T-helper 17 cell (primary cell): ENCODE data around the gene FGF5. TPM values are rescaled to one million over a fixed set of nuclear protein-coding genes. Genes with fewer than 3 reads are reported as not detected.
"Not testable (repeated sequence)": the region's sequence is repeated elsewhere in the genome, so short reads cannot be mapped to it uniquely, and the experiment has no call there.

Experiments used
- ATAC-seq: fragments of 150-1000 bp; cut with Tn5 transposase; 2 replicates; pipeline ENCODE4 v1.10.0; 2021; ENCODE audit warnings: mild to moderate bottlenecking, moderate library complexity
- DNase-seq, 3 donors: peaks; one replicate each; pipeline versions ENCODE4 v3.0.0 to v3.0.0-alpha.2; 2020 to 2021
- H3K9me3 ChIP-seq: one replicate; pipeline ENCODE4 v1.7.0; 2013; ENCODE audit warnings: low read length, mild to moderate bottlenecking; ENCODE audit not compliant: control insufficient read depth, poor library complexity, severe bottlenecking
- H3K27ac Mint-ChIP-seq: one replicate; pipeline ENCODE4 v1.8.0; 2022; ENCODE audit warnings: mild to moderate bottlenecking, moderate library complexity, mixed read lengths
- H3K27me3 Mint-ChIP-seq: one replicate; pipeline ENCODE4 v1.8.0; 2022; ENCODE audit warnings: mixed read lengths
- H3K36me3 Mint-ChIP-seq: one replicate; pipeline ENCODE4 v1.8.0; 2022; ENCODE audit warnings: low read depth, mixed read lengths
- H3K4me1 Mint-ChIP-seq: one replicate; pipeline ENCODE4 v1.8.0; 2022; ENCODE audit warnings: mild to moderate bottlenecking, mixed read lengths
- H3K4me3 Mint-ChIP-seq: one replicate; pipeline ENCODE4 v1.8.0; 2022; ENCODE audit warnings: mild to moderate bottlenecking, moderate library complexity, mixed read lengths
- total RNA-seq, 4 donors: library from RNA in 2 of 4; stranded (reverse) in 2 of 4; gene quantifications; one replicate each; pipeline ENCODE4 v1.2.3 and lab custom pipeline; 2022 to 2026

FGF5 gene
- total RNA-seq, 2 donors from 2014 or later, result 0.05 to 0.08 TPM

GRCh38 chr4:80279751-80280150 lies 13.3 kb downstream of the FGF5 start:
- no peak for ATAC-seq
- peaks cover 33% of the 10 kb centered on the region for H3K27me3 Mint-ChIP-seq
- no peak overlapping the region for H3K27ac Mint-ChIP-seq
- DNase-seq, result no peak
- H3K36me3 Mint-ChIP-seq, result no peaks in the 10 kb centered on the region
- H3K4me1 Mint-ChIP-seq, result no peaks in the 10 kb centered on the region
- no peak overlapping the region for H3K4me3 Mint-ChIP-seq
- H3K9me3 ChIP-seq, result no peaks in the 10 kb centered on the region

- Mint-ChIP-seq H3K36me3 (no peaks in the 10 kb centered on the region), H3K4me1 (peaks cover 3% of the 10 kb centered on the region), H3K4me3 (no peak overlapping the region), H3K27me3 (peaks cover 29% of the 10 kb centered on the region), H3K27ac (no peak overlapping the region)
- no peak for ATAC-seq
- DNase-seq, result no peak
- H3K9me3 ChIP-seq, result no peaks in the 10 kb centered on the region
These were observed 20.0 kb downstream of the FGF5 start for GRCh38 chr4:80286451-80286850.

- not testable (repeated sequence) for H3K36me3 Mint-ChIP-seq, H3K4me1 Mint-ChIP-seq, H3K27ac Mint-ChIP-seq, DNase-seq, ATAC-seq, H3K4me3 Mint-ChIP-seq, H3K9me3 ChIP-seq
- H3K27me3 Mint-ChIP-seq, result peaks cover 14% of the 10 kb centered on the region
These were observed 24.2 kb downstream of the FGF5 start for GRCh38 chr4:80290665-80291064.

- no peaks in the 10 kb centered on the region for H3K9me3 ChIP-seq
- H3K27me3 Mint-ChIP-seq, result peaks cover 37% of the 10 kb centered on the region
- H3K4me1 Mint-ChIP-seq, result peaks cover 5% of the 10 kb centered on the region
- DNase-seq, result no peak
- no peak overlapping the region for H3K4me3 Mint-ChIP-seq
- H3K36me3 Mint-ChIP-seq, result peaks cover 2% of the 10 kb centered on the region
- no peak overlapping the region for H3K27ac Mint-ChIP-seq
- ATAC-seq, result no peak
These were observed 27.7 kb downstream of the FGF5 start for GRCh38 chr4:80294206-80294605.

- DNase-seq (no peak), ATAC-seq (no peak)
- Mint-ChIP-seq H3K36me3 (peaks cover 2% of the 10 kb centered on the region), H3K4me1 (peaks cover 5% of the 10 kb centered on the region), H3K27ac (no peak overlapping the region), H3K4me3 (no peak overlapping the region), H3K27me3 (peaks cover 43% of the 10 kb centered on the region)
- no peaks in the 10 kb centered on the region for H3K9me3 ChIP-seq
These were observed 28.9 kb downstream of the FGF5 start for GRCh38 chr4:80295336-80295735.

GRCh38 chr4:80295826-80296225 lies 29.4 kb downstream of the FGF5 start:
- ATAC-seq, result no peak
- Mint-ChIP-seq H3K4me3 (no peak overlapping the region), H3K4me1 (peaks cover 5% of the 10 kb centered on the region), H3K36me3 (peaks cover 2% of the 10 kb centered on the region), H3K27me3 (peaks cover 43% of the 10 kb centered on the region), H3K27ac (no peak overlapping the region)
- no peaks in the 10 kb centered on the region for H3K9me3 ChIP-seq
- DNase-seq, result no peak

GRCh38 chr4:80301884-80302283 lies 35.4 kb downstream of the FGF5 start:
- Mint-ChIP-seq H3K27me3 (peaks cover 42% of the 10 kb centered on the region), H3K4me1 (peaks cover 2% of the 10 kb centered on the region), H3K27ac (no peak overlapping the region), H3K36me3 (no peaks in the 10 kb centered on the region), H3K4me3 (no peak overlapping the region)
- ATAC-seq (no peak), DNase-seq (no peak)
- H3K9me3 ChIP-seq, result no peaks in the 10 kb centered on the region

- Mint-ChIP-seq H3K36me3 (no peaks in the 10 kb centered on the region), H3K27ac (no peak overlapping the region), H3K4me3 (no peak overlapping the region), H3K4me1 (peaks cover 4% of the 10 kb centered on the region), H3K27me3 (peaks cover 44% of the 10 kb centered on the region)
- no peaks in the 10 kb centered on the region for H3K9me3 ChIP-seq
- DNase-seq (no peak), ATAC-seq (no peak)
These were observed 36.3 kb downstream of the FGF5 start for GRCh38 chr4:80302616-80303223.

- H3K27me3 Mint-ChIP-seq, result peaks cover 50% of the 10 kb centered on the region
These were observed 39.0 kb downstream of the FGF5 start for GRCh38 chr4:80305466-80305865.

GRCh38 chr4:80306260-80306659 lies 39.8 kb downstream of the FGF5 start:
- Mint-ChIP-seq H3K4me1 (peaks cover 2% of the 10 kb centered on the region), H3K36me3 (no peaks in the 10 kb centered on the region), H3K27ac (no peak overlapping the region), H3K27me3 (peaks cover 52% of the 10 kb centered on the region), H3K4me3 (no peak overlapping the region)
- DNase-seq, result no peak
- H3K9me3 ChIP-seq, result no peaks in the 10 kb centered on the region
- ATAC-seq, result no peak

More at GRCh38 chr4:80305466-80305865, 39.0 kb downstream of the FGF5 start:
- Mint-ChIP-seq H3K36me3 (no peaks in the 10 kb centered on the region), H3K27ac (no peak overlapping the region), H3K4me1 (peaks cover 2% of the 10 kb centered on the region), H3K4me3 (no peak overlapping the region)
- no peak for ATAC-seq
- H3K9me3 ChIP-seq, result no peaks in the 10 kb centered on the region
- no peak for DNase-seq

- no peak for DNase-seq
- Mint-ChIP-seq H3K27me3 (peaks cover 57% of the 10 kb centered on the region), H3K4me1 (peaks cover 2% of the 10 kb centered on the region), H3K36me3 (no peaks in the 10 kb centered on the region), H3K27ac (no peak overlapping the region), H3K4me3 (no peak overlapping the region)
- no peak for ATAC-seq
- H3K9me3 ChIP-seq, result no peaks in the 10 kb centered on the region
These were observed 40.8 kb downstream of the FGF5 start for GRCh38 chr4:80307183-80307735.

- ATAC-seq (no peak), DNase-seq (no peak)
- H3K4me1 Mint-ChIP-seq, result peaks cover 2% of the 10 kb centered on the region
These were observed 41.5 kb downstream of the FGF5 start for GRCh38 chr4:80307774-80308465.

GRCh38 chr4:80308466-80308822 lies 42.0 kb downstream of the FGF5 start:
- Mint-ChIP-seq H3K27ac (no peak overlapping the region), H3K36me3 (no peaks in the 10 kb centered on the region), H3K27me3 (peaks cover 57% of the 10 kb centered on the region), H3K4me3 (no peak overlapping the region), H3K4me1 (peaks cover 2% of the 10 kb centered on the region)
- no peaks in the 10 kb centered on the region for H3K9me3 ChIP-seq
- ATAC-seq, result no peak
- no peak for DNase-seq

More at GRCh38 chr4:80307774-80308465, 41.5 kb downstream of the FGF5 start:
- H3K9me3 ChIP-seq, result no peaks in the 10 kb centered on the region
- no peak overlapping the region for H3K27ac Mint-ChIP-seq
- H3K27me3 Mint-ChIP-seq, result peaks cover 57% of the 10 kb centered on the region
- no peak overlapping the region for H3K4me3 Mint-ChIP-seq
- no peaks in the 10 kb centered on the region for H3K36me3 Mint-ChIP-seq
